Smooth muscle cell (in vitro differentiated cells): Measurements from ENCODE around the gene AP5Z1. TPM values are rescaled to one million over a fixed set of nuclear protein-coding genes. Genes with fewer than 3 reads are reported as not detected.

Experiments used
- DNase-seq: peaks from one replicate; lab custom pipeline; 2025; ENCODE audit not compliant: unreplicated experiment; lab: John Stamatoyannopoulos, UW
- H2AFZ ChIP-seq: fragments of 200-600 bp; sonication (generic); 2 replicates; pipeline ENCODE4 v1.6.0; 2016; ENCODE audit warnings: antibody characterized with exemption, low read depth, mild to moderate bottlenecking
- H3F3A ChIP-seq: fragments of 200-600 bp; sonication (generic); 2 replicates; pipeline ENCODE4 v1.6.0; 2017; ENCODE audit warnings: antibody characterized with exemption, low read depth
- H3K27ac ChIP-seq: fragments of 200-600 bp; sonication (generic); 2 replicates; pipeline ENCODE4 v1.5.1; 2016; ENCODE audit warnings: low read depth, mild to moderate bottlenecking
- H3K27me3 ChIP-seq: fragments of 200-600 bp; sonication (generic); 2 replicates; pipeline ENCODE4 v1.6.1; 2016; ENCODE audit warnings: low read depth, mild to moderate bottlenecking
- H3K36me3 ChIP-seq: fragments of 200-600 bp; sonication (generic); 2 replicates; pipeline ENCODE4 v1.5.1; 2016; ENCODE audit warnings: low read depth
- H3K4me1 ChIP-seq: fragments of 200-600 bp; sonication (generic); 2 replicates; pipeline ENCODE4 v1.5.1; 2016; ENCODE audit warnings: low read depth
- H3K4me2 ChIP-seq: fragments of 200-600 bp; sonication (generic); 2 replicates; pipeline ENCODE4 v1.6.0; 2016; ENCODE audit warnings: mild to moderate bottlenecking
- H3K4me3 ChIP-seq: fragments of 200-600 bp; sonication (generic); 2 replicates; pipeline ENCODE4 v1.5.1; 2016; ENCODE audit warnings: mild to moderate bottlenecking
- H3K79me2 ChIP-seq: fragments of 200-600 bp; sonication (generic); 2 replicates; pipeline ENCODE4 v1.6.0; 2016; ENCODE audit warnings: low read depth, mild to moderate bottlenecking
- H3K9ac ChIP-seq: fragments of 200-600 bp; sonication (generic); 2 replicates; pipeline ENCODE4 v1.6.0; 2016; ENCODE audit warnings: low read depth
- H3K9me3 ChIP-seq: fragments of 200-600 bp; sonication (generic); replicated peaks from 2 replicates; pipeline ENCODE4 v1.5.1; 2016; ENCODE audit warnings: low read depth
- H4K20me1 ChIP-seq: fragments of 200-600 bp; sonication (generic); 2 replicates; pipeline ENCODE4 v1.6.0; 2016; ENCODE audit warnings: low read depth
- CTCF ChIP-seq: fragments of 200-600 bp; sonication (generic); IDR thresholded peaks from 2 replicates; pipeline ENCODE4 v1.5.1; 2017; ENCODE audit warnings: borderline replicate concordance, mild to moderate bottlenecking, antibody characterized with exemption; ENCODE audit not compliant: insufficient read depth, poor library complexity, severe bottlenecking
- WGBS: methylation state at CpG from one replicate; pipeline ENCODE4 v1.1.7; 2016; ENCODE audit warnings: low lambda C conversion rate; 5-methylcytosine and 5-hydroxymethylcytosine counted together
- polyA plus RNA-seq: library from polyadenylated mRNA; unstranded; fragments of >200 nt; fragmentation: Nextera tagmentation; extraction: Ambion mirVana; gene quantifications from 2 replicates; pipeline ENCODE4 v1.2.1, GENCODE V29; 2016
- total RNA-seq: library from RNA; depleted of rRNA; stranded (reverse); fragments of >200 nt; gene quantifications from 2 replicates; pipeline ENCODE4 v1.2.3, GENCODE V29; 2014

The AP5Z1 gene
- total and polyA plus RNA-seq, 2 experiments from 2014 or later, result 16.6 to 37.6 TPM

- WGBS, result 95% methylated on average over 9 of the region's 9 CpGs
- no peak for DNase-seq
These were observed 47.3 kb downstream of the AP5Z1 start for GRCh38 chr7:4822677-4823076.

GRCh38 chr7:4823441-4824119 is 48.2 kb downstream of the AP5Z1 start:
- Histone ChIP-seq H3K27ac (no peak overlapping the region), H3K4me3 (no peak overlapping the region), H3K27me3 (no peaks in the 10 kb centered on the region), H3K9me3 (no peaks in the 10 kb centered on the region), H4K20me1 (no peaks in the 10 kb centered on the region), H2AFZ (no peak overlapping the region), H3K36me3 (no peaks in the 10 kb centered on the region), H3K4me1 (no peaks in the 10 kb centered on the region), H3K9ac (no peak overlapping the region), H3F3A (no peaks in the 10 kb centered on the region), H3K4me2 (no peak overlapping the region), H3K79me2 (no peaks in the 10 kb centered on the region)
- 90% methylated on average over 14 of the region's 14 CpGs for WGBS
- DNase-seq, result no peak
- no peak for TF ChIP-seq CTCF

More at GRCh38 chr7:4822677-4823076, 47.3 kb downstream of the AP5Z1 start:
- H3K27ac ChIP-seq, result no peak overlapping the region
- H3K27me3 ChIP-seq, result no peaks in the 10 kb centered on the region
- TF ChIP-seq CTCF, result no peak
- no peaks in the 10 kb centered on the region for H3K36me3 ChIP-seq
- H3K4me2 ChIP-seq, result no peak overlapping the region
- no peaks in the 10 kb centered on the region for H4K20me1 ChIP-seq
- H3K4me1 ChIP-seq, result no peaks in the 10 kb centered on the region
- no peak overlapping the region for H3K4me3 ChIP-seq
- H2AFZ ChIP-seq, result no peak overlapping the region
- no peaks in the 10 kb centered on the region for H3K9me3 ChIP-seq
- no peaks in the 10 kb centered on the region for H3K79me2 ChIP-seq
- H3F3A ChIP-seq, result no peaks in the 10 kb centered on the region
- no peak overlapping the region for H3K9ac ChIP-seq

GRCh38 chr7:4824120-4824775 is 48.8 kb downstream of the AP5Z1 start:
- no peaks in the 10 kb centered on the region for H3K36me3 ChIP-seq
- no peak overlapping the region for H3K9ac ChIP-seq
- no peaks in the 10 kb centered on the region for H3F3A ChIP-seq
- no peak overlapping the region for H3K4me2 ChIP-seq
- no peaks in the 10 kb centered on the region for H3K27me3 ChIP-seq
- DNase-seq, result no peak
- TF ChIP-seq CTCF, result no peak
- WGBS, result 95% methylated on average over 20 of the region's 20 CpGs
- H2AFZ ChIP-seq, result no peak overlapping the region
- H3K4me3 ChIP-seq, result no peak overlapping the region
- H3K9me3 ChIP-seq, result no peaks in the 10 kb centered on the region
- H3K27ac ChIP-seq, result no peak overlapping the region
- no peaks in the 10 kb centered on the region for H3K79me2 ChIP-seq
- no peaks in the 10 kb centered on the region for H3K4me1 ChIP-seq
- no peaks in the 10 kb centered on the region for H4K20me1 ChIP-seq
